Stimulated activated CD4-positive, alpha-beta T cell treated with anti-CD3 and anti-CD28 coated beads, Interleukin-4, amount 100 ng/mL, for 1 hour (primary cell): Measurements from ENCODE around the gene TTC28.
"Not testable (repeated sequence)": the region's sequence is repeated elsewhere in the genome, so short reads cannot be mapped to it uniquely, and the experiment has no call there.

Source experiments
- DNase-seq: peaks from one replicate; pipeline ENCODE4 v3.0.0-alpha.2; 2020

The TTC28 gene

DNA sequence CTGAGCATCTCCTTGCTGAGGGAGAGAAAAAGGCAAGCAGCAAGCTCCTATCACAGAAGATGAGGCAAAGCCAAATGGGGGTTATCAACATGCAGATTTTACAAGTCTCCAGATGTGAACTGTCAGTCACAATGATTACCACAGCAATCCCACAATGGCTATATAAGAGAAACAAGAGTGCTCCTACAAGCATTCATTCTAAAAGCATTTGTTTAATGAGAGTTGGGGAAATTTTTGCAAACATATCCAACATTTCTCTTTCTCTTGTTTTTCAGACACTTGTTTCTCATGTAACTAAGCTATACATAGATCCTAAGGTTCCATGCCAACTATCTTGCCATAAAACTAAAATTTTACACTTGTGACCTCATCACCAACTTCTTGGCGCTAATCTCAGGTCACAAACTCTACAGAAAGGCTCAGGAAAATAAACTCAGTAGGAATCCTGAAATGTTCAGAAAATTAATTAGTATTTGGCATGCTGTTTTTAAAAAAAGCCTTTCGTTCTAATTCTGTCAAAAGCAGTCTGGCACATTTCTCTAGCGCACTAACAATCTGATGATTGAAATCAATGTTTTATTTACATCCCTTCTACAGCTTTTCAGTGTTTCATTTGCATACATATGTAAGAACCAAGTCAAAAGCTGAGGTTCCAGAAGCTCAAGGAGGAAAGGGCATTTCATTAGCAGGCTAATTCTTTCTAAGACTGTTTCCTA, 199.5 kb downstream of the TTC28 start:
- DNase-seq = no peak

DNA sequence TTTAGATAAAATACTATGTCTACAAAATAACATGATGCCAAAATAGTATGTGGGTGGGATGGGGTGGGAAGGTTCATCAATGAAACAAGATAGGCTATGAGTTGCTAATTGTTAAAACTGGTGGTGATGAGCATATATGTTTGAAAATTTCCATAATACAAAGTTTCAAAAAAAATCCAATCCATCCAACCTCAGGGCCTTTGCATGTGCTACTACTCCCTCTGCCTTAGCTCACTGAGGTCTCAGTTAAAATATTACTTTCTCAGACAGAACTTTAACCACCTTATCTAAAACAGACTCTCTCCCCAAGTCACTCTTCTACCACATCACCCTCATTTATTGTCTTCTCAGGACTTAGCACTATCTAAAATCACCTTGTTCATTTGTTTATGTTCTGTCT, 201.1 kb downstream of the TTC28 start:
- no peak for DNase-seq

DNA sequence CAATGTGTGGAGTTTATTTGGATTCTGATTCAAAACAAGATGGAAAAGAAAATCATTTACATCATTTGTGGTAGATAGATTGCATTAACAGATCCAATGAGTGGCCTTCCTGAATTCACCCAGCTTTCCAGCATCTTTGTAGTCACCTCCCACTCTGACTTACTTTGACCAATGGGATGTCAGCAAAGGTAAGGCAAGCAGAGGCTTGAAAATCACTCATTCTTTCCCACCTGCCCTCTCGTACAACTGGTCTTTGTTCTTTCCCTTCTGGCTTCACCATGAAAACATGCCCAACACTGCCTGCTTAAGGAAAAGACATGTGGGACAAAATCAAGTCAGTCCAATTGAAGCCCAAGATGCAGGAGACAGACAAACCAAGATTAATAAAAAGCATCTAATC, 202.1 kb downstream of the TTC28 start:
- no peak for DNase-seq

DNA sequence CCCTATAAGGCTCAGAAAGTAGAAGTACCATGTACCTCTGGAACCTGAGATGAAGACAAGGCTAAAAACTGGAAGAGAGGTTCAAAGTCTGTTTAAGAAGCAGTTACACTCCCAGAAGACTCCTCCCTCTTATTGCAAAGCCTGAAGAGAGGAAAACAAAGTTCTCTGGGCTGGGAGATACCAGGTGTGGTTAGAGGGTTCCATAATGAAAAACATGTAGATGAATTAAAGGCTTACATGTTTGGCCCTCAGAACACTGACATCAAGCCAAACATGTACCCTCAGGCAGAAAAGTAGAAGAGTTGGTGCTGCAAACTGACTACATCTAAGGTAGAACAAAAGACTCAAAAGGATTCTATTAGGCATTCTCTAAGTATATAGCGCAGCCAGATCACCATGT, 205.3 kb downstream of the TTC28 start:
- DNase-seq = no peak

DNA sequence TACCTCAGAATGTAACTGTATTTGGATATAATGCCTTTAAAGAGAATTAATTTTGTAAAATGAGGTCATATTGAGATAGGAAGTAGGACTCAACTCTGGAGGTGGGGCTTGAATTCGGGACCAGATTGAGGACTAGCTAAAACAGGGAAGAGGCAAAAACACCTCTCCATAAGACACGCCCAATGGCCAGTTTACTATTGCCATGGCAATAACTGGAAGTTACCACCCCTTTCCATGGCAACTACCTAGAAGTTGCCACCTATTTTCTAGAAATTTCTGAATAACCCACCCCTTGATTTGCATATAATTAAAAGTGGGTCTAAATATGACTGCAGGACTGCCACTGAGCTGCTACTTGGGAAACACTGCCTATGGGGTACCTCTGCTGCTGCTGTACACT, 206.4 kb downstream of the TTC28 start:
- no peak for DNase-seq

DNA sequence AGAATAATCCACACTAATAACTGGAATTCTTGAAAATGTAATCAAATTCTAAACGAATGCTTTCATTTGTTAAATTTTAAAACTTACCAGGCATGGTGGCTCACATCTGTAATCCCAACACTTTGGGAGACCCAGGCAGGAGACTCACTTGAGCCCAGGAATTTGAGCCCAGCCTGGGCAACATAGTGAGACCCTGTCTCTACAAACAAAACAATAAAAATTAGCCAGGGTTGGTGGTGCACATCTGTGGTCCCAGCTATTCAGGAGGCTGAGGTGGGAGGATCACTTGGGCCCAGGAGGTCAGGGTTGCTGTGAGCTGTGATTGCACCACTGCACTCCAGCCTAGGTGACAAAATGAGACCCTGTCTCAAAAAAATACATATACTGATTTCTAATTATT, 212.6 kb downstream of the TTC28 start:
- not testable (repeated sequence) for DNase-seq

DNA sequence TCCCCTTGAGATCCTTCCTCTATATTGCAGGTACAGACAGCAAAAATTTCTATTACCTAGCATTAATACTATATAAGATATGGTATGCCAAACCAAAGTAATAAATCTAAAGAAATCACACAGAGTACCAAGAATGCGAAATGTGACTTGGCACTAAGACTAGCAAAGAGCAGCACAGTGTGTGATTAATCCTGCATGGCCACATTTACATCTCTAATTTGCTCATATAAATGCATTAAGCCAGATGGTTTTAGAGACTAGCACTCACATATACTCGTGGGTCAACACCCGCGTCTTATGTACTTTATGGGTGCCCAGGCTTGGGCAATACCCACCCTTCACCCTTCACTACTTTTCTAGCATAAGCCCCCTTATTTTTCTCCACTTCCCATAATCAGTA, 213.2 kb downstream of the TTC28 start:
- DNase-seq = no peak

DNA sequence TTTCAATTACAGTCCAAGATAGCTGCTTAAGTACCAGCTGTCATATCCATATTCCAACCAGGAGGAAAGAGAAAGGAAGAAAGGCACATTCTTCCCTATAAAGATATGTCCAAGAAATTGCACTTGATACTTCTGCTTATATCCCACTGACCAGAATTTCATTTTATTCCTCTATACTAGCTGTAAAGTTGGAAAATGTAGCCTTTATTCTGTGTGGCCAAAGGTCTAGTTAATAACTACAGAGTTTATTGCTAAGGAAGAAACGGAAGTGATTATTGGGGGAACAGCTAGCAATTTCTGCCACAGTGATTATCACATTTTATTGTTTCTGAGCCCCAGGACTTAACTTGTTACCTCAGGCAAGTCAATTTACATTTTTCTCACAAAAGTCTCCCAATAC, 213.8 kb downstream of the TTC28 start:
- DNase-seq = no peak

DNA sequence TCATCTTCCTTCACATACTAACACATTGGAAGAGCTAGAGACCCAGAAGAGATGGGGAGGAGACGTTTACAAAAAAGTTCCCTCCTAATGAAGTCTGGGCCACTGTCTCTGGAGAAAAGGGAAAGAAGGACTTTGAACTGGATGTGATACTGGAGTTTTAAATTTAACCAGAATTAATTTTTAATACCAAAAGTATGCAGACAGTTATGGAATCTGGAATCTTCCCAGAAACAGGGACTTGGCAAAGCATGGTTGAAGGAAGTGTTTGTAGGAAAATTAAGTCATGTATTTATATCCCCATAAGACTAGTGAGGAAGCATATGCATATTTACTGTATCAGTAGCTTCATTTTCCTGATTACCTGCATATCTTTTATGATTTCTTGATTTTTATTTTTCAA, 215.5 kb downstream of the TTC28 start:
- no peak for DNase-seq

DNA sequence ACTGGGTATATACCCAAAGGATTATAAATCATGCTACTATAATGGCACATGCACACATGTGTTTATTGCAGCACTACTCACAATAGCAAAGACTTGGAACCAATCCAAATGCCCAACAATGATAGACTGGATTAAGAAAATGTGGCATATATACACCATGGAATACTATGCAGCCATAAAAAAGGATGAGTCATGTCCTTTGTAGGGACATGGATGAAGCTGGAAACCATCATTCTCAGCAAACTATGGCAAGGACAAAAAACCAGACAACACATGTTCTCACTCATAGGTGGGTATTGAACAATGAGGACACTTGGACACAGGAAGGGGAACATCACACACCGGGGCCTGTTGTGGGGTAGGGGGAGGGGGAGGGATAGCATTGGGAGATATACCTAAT, 216.2 kb downstream of the TTC28 start:
- not testable (repeated sequence) for DNase-seq

DNA sequence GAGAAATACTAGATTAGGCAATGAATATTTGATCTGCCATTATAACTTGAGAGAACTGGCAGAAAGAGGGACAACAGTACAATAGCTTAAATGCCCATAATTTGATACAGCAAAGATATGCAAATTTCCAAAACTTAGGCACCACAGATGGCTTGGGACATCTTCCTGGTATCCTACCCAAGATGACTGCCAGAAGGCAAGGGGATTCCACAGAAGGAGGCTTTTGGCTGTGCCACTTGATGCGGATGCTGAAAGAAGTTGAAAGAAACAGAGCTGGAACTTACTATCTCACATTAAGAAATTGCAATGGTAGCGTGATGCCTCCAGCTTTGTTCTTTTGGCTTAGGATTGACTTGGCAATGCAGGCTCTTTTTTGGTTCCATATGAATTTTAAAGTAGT, 216.7 kb downstream of the TTC28 start:
- no peak for DNase-seq

DNA sequence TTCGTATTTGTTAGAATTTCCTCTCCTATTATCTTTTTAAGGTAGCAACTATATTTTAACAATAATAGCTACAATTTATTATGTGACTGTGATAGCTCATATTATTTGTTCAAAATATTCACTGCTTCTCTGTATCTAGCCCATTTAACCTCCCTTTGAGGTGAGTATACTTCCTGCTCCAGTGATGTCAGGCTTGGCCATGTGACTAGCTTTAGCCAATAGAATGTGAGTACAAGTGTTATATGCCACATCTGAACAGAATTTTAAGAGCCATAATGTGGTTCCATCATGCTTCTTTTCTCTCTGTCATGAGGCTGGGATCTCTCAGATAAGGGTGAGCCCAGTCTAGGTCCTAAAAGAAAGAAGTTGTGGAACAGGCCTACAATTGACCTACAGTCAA, 217.6 kb downstream of the TTC28 start:
- DNase-seq = no peak

DNA sequence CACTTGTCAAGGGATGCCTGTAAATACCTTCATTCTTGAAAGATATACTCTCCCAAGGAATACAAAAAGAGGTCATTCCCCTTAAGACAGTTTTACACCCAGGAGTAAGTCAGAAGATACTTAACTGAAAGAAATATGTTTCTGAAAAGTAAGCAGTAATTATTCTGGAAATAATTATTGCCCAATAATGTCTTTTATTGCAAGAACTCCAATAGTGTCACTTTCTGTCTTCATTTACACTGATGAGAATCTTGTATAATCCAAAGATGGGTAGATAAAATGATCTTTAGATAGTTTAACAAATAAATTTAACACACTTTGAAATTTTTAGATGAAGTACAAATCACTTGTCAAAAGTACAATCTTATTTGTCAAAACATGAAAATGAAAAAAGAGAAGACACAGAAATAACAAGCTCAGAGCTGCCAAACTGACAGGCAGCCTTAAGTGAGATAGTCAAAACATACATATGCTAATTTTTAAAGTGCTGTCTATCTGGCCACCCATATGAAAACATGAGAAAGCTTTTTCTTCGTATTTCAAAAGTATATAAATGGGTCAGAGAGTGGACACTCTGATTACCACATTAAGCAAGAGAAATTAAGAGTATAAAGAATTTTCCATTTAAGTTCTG, 225.1 kb downstream of the TTC28 start:
- no peak for DNase-seq

DNA sequence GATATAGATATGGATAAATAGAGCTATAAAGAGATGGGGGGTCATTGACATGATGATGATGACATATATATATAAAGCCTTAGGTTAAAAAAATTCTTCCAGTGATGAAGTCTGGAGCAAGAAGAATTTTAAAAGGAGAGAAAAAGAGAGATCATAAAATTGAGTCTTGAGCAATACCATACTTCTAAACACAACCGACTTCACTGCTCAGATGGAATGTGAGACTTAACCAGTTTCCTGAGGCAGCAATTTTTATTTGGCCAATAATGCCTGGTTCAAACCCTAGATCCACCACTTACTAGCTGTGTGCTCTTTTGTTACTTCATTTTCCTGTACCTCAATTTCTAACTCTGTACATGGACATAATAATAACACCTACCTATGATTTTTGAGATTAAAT, 229.5 kb downstream of the TTC28 start:
- no peak for DNase-seq

DNA sequence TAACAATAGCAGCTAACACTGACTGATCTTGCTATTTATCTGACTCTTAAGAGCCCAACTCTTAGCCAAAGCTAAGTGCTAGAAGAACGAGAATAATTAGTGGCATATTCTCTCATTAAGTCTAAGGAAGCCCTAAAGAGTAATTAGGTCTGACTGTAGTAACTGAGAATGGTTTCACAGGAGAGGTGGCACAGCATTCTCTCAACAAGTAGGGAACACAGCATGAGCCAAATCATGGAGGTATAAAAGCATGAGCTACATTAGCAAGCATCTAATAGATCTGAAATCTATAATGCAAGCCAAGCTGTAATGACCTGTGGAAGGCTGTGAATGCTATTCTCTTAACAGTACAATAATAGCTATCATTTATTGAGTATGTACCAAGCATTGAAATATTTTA, 230.6 kb downstream of the TTC28 start:
- DNase-seq = no peak

DNA sequence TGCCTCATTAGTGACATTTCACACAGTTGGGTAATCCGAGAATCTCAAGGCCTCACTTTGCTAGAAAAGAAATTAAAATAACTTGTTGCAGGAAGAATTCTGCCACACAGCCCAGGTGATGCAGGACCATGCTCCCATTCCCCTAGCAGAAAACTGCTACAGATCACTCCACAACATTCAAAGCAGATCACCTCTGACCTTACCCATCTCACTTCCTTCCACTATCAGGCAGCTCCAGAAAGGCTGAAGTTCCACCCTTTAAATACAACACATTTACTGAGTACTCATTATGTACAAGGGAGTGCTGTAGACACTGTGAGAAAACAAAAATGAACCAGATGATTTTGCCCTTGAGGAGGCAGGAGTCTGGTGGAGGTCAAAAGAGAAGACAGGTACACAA, 231.0 kb downstream of the TTC28 start:
- no peak for DNase-seq

DNA sequence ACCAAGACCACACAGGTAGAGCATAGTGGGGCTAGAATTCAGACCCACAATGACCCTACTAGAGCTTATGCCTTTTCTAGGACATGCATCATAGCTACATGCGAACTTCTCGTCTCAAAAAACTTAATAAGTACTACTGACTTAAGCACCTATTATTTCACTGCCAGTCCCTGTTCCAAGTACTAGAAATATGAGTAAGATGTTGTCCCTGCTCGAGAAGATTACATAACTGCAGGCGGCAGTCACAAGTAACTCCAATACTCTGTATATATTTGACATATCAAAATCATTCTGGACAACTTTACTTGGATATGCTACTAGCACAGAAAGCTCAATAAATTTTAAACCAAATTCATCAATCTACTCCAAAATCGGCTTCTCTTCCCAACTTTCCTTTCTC, 235.0 kb downstream of the TTC28 start:
- DNase-seq = no peak

DNA sequence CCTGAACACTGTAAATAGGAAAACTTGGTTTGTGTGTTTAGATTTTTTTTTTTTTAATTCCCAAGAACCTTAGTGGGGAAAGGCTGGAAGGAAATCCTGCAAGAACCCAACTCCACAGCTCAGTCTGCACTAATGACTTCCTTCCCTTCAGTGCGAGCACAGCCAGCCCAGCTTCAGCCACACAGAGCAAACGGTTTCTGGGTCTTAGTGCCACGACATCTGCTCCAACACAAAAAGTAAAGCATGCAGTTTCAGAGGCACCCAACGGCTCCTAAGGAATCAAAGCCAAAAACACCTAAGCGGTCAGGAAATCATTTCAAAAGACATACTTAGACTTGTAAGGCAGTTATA, 236.1 kb downstream of the TTC28 start:
- DNase-seq = peak; percentile 17

DNA sequence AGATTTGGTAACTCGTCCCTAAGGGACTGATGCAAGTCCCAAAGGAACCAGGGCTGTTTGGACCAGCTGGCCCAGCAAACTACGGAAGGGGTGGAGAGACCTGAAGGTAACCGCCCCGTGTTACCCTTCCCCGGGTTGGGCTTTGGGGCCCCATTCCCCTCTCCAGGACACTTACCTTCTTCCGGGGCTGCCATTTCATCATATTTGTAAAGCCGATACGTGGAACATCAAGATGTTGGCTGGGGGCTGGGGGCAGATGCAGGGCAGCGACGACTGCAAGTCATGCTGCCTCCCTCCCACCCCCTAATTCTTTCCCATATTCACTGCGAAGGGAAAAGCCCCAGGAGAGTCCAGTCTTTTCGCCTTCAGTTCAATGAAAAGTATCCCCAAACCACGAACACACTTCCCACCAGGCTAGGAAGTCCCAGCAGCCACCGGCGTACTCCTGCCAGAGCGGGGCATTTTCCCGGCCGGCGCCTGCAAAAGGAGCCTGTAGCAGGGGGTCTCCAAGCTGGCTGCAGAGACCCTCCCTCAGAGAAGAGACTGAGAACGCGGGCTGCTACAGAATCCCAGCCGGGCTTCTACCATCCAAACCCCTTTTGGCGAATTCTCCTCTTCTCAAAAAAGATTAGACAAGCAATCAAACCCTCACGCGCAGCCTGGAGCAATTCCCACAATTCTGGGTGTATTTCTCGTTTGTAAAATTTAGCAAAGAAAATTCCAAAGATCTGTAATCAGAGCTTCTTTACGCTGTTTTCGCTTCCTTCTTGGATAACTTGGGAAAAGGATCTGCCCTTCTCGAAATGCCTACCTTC, 236.7 kb downstream of the TTC28 start:
- DNase-seq = peak; percentile 20

DNA sequence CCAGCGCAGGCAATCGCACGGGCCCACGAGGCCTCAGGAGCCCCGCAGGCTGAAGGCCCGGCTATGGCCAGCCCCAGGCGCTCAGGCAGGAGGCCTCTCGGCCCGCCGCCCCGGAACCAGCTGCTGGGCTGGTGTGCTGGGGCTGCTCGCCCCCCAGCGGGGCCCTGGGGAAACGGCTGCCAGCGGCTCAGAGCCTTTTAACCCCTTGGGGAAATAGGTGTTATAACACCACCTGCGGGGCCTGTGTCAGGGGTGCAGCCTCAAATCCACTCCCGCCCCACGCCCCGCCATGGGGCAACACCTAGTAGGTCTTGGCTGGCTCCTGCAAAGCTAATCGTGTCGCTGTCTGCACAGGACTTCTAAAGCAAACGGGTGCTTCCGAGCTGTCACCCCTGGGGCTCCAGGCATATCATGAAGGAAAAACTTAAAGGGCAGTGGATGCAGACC, 237.4 kb downstream of the TTC28 start:
- DNase-seq = peak; percentile 69

DNA sequence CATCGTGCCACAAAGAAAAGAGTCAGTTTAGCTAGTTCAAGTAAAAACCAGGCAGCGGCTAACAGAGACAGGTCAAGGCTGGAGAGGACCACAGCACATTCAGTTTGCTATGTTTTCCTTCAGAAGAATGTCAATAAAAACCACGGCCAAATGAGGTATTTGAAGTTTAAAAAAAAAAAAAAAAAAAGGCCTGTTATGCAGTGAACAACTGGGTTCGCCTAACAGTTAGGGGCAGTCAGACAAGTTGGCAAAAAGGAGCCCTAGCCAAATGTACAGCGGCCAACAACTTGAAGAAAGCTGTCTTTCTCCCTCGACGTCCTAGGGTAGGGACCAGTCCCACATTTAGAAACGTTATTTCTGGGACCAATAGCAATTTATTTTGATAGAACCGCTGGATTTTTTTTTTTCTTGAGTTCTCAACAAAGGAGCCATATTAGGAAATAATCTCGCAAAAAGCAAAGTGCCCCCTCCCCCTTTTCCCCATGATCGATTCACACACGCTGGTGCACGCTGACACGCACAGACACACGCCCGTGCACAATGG, 237.8 kb downstream of the TTC28 start:
- no peak for DNase-seq

DNA sequence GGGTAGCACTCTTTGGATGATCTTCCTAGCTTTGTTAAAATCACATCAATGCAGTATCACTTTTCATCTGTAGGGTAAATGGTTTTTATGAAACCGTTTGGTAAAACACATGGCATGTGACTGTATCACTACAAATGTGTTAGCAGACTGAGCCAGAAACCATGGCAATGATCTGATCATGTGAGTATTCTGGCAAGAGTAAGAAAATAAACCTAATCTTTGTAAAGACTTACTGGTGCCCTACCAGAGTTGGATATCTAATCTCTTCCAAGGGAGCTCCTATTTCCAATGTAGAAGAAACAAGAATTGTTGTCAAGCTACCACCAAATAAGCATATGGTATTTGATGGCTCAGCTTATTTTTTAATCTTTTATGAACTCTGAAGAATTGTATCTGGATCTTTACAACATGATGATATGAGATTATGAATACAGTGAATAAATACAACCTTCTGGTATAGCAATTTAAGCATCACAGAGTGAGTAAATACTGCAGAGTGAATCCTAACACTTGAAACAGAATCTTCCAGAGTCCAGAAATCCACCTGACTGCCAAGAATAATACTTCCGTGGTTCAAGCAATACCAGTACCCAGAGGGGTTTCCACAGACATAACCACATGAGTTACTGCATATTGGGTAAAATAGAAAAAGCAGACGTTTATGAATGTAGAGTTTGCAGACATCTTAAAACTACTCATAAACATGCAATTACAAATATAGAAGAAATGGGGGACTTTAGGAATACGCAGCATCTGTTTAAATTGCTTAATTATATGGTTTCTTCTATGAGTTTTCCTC, 238.8 kb downstream of the TTC28 start:
- DNase-seq = no peak

DNA sequence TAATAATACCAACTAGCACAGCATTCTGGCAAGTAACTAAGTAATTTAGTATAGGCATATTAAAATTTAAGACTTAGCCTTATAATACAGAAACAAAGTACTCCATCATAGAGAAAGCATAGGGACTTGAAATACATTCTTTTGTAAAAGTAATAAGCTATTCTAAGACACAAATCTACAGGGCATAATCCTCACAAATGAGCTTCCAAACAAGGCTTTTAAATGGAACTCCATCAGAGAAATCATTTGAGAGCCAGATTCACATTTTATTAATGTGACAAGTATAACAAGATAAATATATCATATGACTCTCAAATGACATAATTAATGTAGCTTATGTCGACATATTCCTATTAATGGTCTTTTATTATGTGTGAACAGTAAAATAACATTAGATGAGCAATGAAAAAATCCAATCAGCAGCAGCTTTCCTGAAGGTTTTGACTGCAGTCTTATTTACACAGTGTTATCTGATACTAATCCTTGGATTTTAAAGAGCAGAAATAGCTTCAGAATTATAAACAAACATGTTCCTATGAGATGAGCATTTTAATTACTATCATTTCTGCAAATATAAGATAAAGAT, 241.4 kb downstream of the TTC28 start:
- DNase-seq = no peak
